Activated T-cell treated with anti-CD3 and anti-CD28 coated beads for 48 hours (primary cell): ENCODE results near the gene DNAJC5.
A peak's percentile ranks its signal among the peaks of the same experiment; 100 is the strongest.

Experiments
- DNase-seq: peaks from one replicate; pipeline ENCODE4 v3.0.0-alpha.2; 2020; ENCODE audit warnings: low read depth

DNAJC5 gene

DNA sequence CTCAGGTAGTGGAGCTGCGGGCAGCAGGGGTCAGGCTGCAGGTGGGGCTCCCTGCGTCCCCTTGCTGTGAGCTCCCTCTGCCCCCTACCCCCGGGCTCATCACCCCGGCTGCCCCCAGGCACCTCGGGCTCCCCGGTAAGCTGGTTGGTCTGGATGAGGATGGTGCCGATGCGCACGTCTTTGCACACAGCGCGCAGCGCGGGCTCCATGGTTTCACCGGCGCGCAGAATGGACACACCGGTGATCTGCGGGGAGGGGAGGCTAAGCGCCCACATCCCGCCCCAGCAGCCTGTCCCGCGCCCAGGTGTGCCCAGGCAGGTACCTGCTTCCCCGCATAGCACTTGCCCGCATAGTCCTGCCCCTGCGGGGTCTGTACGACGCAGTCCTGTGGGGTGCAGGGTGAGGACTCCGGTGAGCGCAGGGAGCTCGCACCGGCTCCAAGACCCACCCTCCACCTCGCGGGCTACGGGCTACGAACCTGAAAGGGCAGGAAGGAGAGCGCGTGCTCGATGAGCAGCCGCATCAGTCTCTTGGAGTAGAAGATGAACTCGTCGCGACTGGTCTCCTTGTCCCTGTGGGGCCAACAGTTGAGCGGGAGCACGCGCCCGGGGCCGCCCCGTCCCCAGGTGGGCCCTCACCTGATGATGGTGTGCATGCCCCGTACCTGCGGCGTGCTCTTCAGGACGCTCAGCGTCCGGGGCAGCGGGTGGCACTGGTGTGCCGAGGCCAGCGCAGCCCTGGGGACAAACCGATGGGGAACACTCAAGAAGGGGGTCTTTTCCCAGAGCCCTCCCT is 45.7 kb downstream of the DNAJC5 start:
- DNase-seq = no peak

DNA sequence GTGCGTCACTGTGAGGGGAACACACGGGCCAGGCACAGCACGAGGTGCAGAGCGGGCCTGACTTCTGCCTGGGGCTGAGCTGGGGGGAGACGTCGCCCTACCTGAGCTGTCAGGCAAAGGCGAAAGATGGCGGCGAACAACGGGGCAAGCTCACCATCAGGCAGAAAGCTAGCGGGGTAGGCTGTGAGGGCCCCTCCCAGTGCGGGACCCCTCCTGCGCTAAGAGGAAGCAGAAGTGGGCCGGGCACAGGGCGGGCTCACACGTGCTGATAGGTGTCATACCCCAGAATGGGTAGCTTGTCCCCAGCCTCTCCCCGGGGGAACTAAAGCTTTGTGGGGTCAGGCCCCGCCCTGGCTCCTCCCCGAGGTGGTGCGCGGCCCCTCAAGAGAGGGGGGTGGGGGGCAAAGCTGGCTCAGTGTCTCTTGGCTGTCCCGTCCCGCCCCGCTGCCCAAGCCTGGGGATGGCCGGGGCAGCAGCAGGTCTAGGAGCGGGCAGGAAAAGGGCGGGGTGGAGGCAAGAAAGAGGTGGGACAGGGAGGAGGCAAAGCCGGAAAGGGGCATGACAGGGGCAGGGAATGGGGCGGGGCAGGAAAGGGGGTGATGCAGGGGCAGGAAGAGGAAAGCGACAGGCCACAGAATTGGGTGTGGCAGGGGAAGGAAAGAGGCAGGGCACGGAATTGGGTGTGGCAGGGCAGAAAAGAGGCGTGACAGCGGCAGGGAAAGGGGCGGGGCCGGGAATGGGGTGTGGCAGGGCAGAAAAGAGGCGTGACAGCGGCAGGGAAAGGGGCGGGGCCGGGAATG is 46.6 kb downstream of the DNAJC5 start:
- peak; percentile 67 for DNase-seq

DNA sequence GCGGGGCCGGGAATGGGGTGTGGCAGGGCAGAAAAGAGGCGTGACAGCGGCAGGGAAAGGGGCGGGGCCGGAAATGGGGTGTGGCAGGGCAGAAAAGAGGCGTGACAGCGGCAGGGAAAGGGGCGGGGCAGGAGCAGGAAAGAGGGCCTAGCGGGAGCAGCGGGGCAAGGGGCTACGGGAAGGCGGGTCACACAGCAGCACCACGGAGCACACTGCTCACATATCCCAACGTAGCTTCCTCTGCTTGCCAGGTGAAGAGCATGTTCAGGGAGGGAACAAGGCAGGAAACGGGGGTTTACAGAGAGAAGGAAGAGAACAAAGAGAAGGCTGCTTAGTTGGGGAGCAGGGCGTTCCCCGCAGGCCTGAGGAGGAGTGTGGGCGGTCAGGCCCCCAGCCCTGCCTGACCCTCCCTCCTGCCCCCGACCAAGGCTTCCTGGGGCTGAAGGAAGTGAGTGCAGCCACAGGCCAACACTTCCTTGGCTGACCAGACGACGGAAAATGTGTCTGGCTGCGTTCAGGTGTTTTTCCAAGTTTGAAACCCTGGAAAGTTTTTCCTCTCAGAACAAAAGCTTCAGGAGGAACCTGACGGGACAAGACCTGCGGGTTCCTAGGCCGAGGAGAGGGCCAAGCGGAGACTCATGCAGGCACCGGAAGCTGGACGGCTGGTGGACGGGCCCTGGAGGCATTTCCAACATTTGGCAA is 47.5 kb downstream of the DNAJC5 start:
- peak; percentile 63 for DNase-seq

DNA sequence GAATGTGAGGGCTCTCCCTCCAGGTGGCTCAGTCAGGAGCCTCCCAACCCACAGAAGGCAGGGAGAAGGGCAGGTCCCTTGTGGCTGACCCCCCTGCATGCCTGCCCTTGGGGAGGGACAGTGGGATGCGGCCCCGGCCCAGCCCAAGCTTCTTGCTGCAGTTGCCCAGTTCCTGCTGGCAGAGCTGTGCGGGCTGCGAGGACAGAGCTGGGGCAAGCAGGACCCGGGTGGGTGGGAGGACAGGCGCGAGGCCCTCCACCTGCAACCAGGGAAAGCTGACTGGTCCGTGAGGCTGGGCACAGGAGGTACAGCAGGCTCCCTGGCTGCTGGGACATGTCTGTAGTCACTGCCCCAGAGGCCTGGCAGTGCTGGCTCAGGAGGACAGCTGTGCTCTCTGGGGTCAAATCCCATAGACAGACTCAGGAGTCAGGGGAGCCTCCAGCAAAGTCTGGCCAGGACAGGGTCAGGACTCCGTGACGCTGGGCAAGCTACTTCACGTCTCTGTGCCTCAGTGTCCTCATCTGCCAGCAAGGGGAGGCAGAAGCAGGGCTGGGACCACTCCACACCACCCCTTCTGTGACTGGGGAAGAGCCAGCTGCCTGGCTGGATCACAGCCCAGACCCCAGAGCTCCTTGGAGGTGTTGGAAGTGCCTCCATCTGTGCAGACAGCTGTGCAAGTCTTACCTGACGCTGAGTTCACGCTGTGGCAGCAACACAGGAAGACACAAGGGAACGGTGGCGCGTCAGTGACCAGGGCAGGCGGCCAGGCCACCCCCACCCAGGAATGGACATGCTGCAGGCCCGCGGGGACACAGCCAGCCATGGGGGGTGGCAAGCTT is 48.3 kb downstream of the DNAJC5 start:
- no peak for DNase-seq

DNA sequence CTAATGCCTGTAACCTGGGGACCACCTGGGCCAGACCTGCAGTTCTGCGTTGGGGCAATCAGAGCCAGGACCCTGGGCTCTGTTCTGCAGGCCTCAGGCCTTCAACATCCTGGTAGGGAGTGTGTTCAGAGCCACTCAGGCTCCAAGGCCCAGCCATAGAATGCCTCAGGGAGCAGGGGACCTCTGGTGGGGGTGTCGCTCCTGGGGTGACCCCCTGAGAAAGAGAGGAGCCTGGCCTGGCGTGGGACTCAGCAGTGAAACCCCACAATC is 48.8 kb downstream of the DNAJC5 start:
- no peak for DNase-seq

DNA sequence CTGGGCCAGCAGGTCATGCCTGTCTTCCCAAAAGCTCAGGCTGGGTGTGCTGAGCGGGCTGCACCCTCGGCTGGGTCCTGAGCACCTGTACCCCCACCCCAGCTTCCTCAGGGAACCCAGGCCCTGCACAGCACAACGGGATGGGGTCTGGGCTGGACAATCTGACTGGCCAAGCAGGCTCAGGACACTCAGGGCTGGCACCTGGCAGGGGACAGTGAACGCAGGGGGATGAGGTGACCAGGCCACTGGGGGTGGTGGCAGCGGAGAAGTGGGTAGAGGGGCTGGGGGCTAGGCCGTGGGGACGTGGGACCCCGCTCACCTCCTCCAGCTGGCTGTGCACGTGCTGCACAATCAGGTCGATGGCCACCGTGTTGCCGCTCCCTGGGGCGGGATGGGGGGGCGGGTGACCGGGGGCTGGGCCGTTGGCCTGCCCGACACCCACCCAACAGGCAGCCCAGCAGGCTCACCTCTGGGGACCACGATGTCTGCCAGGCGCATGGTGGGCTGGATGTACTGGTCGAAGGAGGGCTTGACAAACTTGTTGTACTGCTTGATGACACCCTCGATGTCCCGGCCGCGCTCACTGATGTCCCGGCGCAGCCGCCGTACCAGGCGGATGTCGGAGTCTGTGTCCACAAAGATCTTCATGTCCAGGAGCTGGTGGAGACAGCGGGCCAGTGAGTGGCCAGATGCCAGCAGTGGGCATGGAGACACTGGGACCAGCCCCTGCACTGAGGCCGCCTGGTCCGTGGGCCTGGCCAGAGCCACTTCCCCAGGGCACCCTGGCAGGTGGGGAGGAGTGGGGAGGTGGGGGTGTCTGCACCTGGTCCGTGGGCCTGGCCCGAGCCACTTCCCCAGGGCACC is 49.4 kb downstream of the DNAJC5 start:
- no peak for DNase-seq

DNA sequence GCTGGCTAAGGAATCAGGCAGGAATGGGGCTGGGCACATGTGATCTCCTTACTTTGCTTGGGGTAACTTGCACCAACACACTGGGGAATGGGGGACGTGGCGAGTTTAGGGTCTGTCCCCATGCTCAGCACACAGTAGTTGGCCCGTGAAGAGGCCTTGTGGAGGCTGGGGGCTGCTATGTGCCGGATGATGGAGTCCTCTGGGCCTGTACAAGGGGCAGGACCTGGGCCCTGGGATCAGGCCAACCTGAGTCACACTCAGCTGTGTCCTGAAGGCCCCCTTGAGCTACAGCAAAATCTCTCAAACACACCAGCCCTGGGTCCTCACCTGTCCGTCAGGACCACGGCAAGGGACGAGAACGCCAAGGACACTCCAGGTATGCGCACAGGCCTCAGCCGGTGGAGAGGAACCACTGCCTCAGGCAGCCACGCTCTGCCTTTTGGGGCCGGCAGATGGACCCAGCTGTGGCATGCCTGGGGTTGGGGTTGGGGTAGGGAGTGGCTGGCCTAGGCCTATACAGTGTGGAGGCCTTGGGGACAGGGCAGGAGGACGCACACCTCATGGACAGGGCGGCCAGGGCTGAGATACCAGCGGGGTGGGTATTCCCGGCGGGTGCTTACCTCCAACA is 50.2 kb downstream of the DNAJC5 start:
- no peak for DNase-seq

DNA sequence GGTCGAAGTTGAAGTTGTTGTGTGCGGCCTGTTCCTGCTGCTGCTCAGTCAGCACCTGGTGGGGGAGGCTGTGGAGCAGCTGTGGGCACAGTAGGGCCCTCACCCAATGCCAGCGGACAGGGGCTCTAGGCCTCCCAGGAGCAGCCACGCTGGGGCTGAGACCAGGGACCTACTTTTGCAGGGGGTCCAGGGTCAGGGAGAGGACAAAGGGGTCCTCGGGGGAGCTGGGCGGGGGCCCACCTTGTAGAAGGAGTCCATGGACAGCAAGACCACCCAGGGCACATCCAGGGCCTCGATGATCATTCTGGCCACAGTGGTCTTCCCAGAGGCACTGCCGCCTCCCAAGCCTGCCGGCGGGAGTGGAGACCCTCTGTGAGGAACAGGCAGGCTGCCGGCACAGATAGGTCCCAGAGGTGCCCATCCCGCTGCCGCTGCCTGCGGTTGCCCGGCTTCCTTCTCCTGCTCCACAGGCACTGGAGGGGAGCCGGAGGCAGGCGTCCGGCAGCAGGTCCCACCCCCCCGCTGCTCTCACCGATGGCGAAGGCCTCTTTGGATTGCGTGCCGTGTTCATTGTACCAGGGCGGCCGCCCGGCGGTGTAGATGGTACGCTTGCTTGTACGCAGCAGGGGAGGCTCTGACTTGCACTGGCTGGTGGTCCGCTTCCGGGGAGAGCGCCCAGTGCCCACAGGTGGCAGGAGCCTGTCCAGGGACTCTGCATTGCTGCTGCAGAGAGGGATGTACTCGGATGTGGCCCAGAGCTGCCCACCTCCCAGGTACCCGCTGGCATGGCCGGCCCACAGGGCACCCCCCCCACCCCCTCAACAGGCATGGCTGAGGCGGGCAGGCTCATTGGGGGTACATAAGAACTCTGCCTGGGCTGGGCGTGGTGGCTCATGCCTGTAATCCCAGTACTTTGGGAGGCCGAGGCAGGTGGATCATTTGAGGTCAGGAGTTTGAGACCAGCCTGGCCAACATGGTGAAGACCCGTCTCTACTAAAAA is 51.3 kb downstream of the DNAJC5 start:
- no peak for DNase-seq

DNA sequence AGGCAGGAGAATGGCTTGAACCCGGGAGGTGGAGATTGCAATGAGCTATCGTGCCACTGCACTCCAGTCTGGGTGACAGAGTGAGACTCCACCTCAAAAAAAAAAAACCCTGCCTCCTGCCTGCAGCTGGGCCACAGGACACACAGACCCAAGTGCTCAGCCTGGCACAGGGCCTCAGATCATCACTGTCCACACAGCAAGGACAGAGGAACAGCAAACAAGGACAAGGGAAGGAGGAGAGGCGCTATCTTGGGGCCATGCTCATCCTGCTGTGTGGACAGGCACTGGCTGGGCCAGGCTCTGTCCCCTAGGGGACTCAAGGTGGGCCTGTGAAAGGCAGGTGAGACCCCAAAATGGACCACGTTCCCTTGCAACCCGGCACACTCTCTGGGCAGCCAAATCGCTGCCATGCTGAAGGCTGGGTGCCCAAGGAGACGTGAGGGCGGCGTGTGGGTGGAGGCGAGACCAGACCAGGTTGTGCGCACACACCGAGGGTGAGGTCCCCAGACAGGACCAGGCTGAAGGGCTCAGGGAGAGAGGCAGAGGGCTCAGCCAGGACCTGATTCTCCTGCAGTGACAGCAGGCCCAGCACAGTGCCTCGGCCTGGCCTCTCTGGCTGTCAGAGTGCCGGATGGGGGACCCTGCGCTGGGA is 52.2 kb downstream of the DNAJC5 start:
- DNase-seq = no peak

DNA sequence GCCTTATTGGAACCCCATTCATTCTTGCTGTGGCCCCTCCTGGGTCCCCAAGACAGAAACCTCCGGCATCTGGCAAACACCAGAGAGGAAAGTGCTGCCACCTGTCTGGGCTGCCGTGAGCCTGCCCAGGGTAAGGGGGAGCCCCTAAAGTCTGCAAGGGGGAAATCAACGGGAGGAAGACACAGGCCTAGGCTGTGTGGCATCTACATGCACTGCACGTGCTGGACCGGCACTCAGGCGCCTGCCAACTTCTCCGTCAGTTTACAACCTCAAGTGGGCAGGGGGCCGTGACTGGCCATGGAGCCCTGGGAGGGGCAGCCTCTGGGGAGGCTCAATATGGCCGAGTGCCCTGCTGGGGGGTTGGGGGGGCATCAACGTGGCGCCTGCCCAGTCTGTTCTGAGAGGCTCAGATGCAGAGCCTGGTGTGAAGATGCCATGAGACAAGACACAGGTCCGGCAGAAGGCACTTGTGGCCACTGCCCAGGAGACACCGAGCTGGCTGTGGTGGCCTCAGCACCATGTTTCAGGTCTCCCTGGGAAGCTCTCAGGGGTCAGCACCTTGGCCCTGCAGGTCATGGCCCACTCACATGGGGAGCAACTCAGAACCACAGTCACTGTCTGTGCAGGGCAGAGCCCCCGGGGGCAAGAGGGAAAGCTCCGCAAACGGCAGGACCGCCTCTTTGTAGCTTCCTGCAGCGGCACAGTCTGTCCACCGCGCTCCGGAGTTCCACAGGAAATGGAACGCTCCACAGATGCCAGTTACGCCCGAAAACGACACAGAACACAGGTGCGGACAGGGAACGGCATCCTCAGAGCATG is 52.9 kb downstream of the DNAJC5 start:
- no peak for DNase-seq

DNA sequence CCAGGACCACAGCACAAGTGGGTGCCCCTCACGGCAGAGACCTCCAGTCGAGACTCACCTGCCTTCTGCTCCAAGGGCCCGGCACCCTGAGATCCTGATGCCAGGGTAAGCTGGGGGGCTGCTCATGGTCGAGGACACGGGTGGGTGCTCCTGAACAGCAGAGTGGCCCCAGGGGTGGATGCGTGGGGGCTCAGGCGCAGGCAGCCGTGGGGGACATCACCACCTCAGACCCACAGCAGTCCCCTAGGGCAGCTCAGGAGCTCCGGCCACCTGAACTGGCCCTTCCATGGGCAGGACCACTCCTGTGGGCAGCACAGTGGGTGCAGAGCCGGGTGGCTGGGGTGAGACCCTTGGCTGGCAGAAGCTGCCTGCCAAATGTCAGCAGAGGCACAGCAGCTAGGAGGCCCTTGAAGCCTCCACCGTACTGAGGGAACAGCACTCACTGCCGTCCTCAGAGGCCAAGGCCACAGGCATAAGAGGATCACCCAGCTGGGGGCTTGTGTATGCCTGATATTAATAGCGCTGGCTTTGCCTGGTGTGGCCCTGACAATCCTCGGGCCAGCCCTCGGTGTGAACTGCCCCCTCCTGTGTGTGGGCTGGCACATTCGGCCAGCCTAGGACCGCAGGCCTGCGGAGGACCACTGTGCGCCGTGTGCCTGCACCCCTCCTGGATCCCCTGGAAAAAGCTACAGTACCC is 55.9 kb downstream of the DNAJC5 start:
- DNase-seq = no peak

DNA sequence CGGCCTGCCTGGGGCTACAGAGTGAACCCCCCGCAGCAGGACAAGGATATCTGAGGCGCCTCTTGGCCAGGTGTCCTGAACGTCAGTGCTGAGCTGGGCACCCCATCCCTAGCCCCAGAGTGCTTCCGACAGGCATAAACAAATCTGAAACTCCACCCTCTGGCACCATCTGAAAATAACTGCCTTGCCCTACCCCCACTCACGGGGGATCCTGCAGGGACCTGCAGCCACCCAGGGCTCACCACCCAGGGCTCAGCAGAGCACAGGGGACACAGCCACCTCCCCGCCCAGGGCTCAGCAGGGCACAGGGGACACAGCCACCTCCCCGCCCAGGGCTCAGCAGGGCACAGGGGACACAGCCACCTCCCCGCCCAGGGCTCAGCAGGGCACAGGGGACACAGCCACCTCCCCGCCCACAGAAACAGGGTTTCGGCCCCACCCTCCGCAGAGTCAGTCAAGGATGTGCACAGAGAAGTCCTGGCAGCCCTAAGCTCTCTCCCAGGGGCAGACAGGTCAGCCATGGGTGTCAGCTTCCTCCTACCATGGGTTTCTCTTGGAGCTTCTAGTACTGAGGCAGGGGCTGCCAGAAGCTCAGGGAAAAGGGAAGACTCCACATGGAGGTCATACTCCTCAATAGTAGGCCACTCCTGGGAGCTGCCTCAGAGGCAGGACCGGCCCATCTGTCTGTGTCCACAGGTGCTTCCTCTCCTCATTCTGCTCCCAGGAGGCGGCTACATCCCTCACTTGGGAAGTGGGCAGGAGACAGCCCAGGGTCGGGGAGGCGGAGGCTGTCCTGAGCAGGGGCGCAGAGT is 56.7 kb downstream of the DNAJC5 start:
- DNase-seq = no peak

DNA sequence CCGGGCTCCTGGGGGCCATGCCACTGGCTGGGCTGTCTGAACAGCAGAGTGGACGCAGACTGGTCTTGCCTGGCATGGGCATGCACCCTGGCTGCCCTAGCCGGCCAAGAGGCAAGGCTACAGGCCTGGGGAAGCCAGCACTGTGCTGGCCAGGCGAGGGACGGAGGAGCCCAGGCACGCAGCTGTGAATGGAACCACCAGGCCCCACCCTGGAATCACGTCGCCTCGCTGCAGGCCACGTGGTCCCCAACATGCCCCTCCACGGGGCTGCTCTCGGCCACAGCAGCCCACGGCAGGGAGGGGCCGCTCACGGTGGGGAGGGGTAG is 57.2 kb downstream of the DNAJC5 start:
- DNase-seq = no peak

DNA sequence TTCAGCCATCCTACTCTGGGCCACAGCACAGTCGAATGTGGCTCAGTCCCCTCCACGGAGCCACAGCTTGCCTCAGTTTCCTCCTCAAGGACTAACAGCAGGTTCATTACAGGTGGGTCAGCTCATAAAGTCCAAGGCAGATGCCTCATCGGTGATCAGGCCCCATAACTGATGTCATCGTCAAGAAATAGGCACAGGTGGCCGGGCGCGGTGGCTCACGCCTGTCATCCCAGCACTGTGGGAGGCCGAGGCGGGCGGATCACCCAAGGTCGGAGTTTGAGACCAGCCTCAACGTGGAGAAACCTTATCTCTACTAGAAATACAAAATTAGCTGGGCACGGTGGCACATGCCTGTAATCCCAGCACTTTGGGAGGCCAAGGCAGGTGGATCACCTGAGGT is 57.8 kb downstream of the DNAJC5 start:
- no peak for DNase-seq

DNA sequence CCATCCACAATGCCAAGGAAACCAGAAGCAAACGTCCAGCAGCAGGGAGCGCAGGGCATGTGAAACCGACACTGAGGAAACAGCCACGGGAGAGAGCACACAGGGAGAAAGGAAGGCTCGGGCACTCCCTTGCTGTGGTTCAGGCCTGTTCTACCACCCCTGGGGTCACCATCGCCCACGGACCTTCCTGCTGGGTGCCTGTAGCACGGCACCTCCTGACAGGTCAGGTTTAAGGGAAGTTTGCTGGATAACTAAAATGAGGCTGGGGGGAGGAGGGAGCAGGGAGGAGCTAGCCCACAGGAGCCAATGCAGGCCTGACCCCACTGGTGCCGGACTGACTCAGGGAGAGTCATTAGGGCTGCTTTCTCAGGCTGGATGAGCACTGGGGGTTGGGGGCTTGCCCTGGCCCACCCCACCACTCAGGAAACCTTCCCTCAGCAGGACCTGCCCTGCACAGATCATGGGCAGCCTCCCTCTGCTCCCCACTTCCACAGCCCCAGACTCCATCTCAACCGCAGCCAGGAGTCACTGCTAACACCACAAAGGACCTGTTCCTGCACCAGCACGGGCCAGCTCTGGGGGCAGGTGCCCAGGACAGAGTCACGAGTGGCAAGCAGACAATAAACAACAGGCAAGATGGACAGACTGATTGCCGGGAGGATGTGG is 59.0 kb downstream of the DNAJC5 start:
- DNase-seq = no peak

DNA sequence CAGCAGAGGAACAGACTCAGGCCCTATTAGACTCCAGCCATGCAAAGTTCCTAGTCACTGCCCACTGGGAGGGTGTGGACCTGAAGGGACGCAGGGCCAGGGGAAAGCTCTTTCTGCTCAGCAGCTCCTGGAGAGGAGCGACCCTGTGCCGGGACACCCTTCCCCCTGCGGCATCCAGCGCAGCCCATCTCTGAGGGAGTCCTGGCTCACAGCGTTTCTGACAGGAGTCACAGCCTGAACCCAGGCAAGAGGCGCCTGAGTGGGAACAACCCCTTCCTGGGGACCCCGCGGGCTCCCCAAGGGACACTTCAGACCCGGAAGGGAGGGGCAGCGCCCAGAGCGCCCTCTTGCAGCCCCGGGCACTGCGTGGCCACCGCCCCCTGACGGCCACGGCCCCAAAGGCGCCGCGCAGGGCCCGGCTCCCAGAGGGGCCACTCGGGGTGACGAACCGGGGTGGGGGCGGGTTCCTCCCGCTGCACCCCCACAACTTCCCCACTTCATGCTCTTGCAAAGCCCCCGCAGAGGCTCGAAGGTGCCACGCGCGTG is 60.4 kb downstream of the DNAJC5 start:
- no peak for DNase-seq
